ENCODE measurements around the gene CCL20.
A peak's percentile ranks its signal among the peaks of the same experiment; 100 is the strongest.
"Not testable (repeated sequence)": the region's sequence is repeated elsewhere in the genome, so short reads cannot be mapped to it uniquely, and the experiment has no call there.

Gene CCL20

GRCh38 chr2:227813562-227814353 is at the start of gene CCL20:
TSS of gene CCL20 (plus strand) at chr2:227813842. CDS start at chr2:227813912, 70 bp downstream.
- DNase-seq, result no peak

GRCh38 chr2:227765788-227766372 is 47.8 kb upstream of the CCL20 start:
- no peak for DNase-seq

- DNase-seq, result peak; percentile 18
Observed at GRCh38 chr2:227766373-227766883, 47.2 kb upstream of the CCL20 start.

GRCh38 chr2:227767830-227768229 is 45.8 kb upstream of the CCL20 start:
- no peak for DNase-seq

- DNase-seq, result no peak
Observed at GRCh38 chr2:227772197-227772661, 41.4 kb upstream of the CCL20 start.

- DNase-seq, result no peak
Observed at GRCh38 chr2:227772932-227773331, 40.7 kb upstream of the CCL20 start.

- DNase-seq, result no peak
Observed at GRCh38 chr2:227774011-227774624, 39.5 kb upstream of the CCL20 start.

GRCh38 chr2:227774895-227775842 is 38.5 kb upstream of the CCL20 start:
- DNase-seq, result no peak

GRCh38 chr2:227780981-227781615 is 32.5 kb upstream of the CCL20 start:
- no peak for DNase-seq

GRCh38 chr2:227781841-227782240 is 31.8 kb upstream of the CCL20 start:
- DNase-seq, result no peak

GRCh38 chr2:227782804-227783203 is 30.8 kb upstream of the CCL20 start:
- DNase-seq, result no peak

- DNase-seq, result no peak
Observed at GRCh38 chr2:227783404-227784138, 30.1 kb upstream of the CCL20 start.

- DNase-seq, result no peak
Observed at GRCh38 chr2:227785293-227785692, 28.3 kb upstream of the CCL20 start.

GRCh38 chr2:227788561-227789018 is 25.1 kb upstream of the CCL20 start:
- DNase-seq, result no peak

- no peak for DNase-seq
Observed at GRCh38 chr2:227789803-227790202, 23.8 kb upstream of the CCL20 start.

GRCh38 chr2:227793148-227793712 is 20.4 kb upstream of the CCL20 start:
- no peak for DNase-seq

GRCh38 chr2:227796045-227796711 is 17.5 kb upstream of the CCL20 start:
- DNase-seq, result no peak

- DNase-seq, result not testable (repeated sequence)
Observed at GRCh38 chr2:227796768-227797167, 16.9 kb upstream of the CCL20 start.

GRCh38 chr2:227799202-227799601 is 14.4 kb upstream of the CCL20 start:
- DNase-seq, result no peak

GRCh38 chr2:227802882-227803281 is 10.8 kb upstream of the CCL20 start:
- DNase-seq, result no peak
